Midbrain (tissue), 1 donor: ENCODE measurements around the gene SGCE.

ENCODE experiments used
- DNase-seq: peaks from one replicate; lab custom pipeline; 2025; lab: John Stamatoyannopoulos, UW

Gene SGCE

DNA sequence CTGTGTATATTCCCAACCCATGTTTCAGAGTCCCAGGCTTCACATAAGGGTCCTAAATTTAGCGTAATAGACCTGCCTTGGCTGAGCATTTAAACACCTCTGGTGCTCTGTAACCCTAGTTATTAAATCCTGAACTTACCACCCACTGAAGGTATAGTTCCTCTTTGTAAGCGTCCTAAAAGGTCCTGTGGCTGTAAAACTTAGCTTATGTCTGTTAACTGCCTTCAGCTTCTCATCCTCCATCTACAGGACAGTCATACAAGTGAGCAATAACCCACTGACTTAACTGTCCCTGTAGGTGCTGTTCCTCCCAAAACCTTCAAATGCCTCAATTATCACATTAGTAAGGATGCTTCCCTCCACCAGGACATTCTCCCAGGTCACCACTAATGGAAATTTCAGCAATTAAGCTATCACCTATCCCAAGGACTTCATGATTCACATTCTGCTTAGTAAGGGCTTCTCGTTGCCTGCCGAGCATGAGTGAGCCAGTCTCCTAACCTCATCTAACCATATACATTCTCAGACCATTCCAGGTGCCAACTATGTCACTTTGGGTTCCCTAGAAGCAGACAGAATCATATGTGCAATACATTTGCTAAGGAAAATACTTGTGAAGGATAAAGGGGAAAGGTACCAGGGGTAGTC, 90.6 kb downstream of the SGCE start:
- no peak for DNase-seq

DNA sequence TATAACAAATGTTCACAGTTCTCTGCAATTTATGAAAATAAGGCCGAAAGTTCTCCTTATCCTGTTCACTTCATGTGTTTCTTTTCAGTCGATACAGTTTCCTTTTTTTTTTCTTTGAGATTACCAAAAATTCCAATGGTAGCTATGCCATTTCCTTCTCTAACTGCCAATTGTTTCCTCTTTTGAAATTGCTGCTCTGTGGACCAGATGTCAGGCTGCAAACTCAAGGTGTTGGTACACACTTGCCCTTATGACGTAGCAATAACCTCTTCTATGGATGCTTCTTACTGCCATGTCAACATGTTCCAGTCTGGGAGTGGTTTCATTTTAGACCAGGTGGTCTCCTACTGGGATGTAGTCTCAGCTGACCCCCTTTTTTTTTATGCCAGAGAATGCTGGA, 93.4 kb downstream of the SGCE start:
- DNase-seq = no peak

DNA sequence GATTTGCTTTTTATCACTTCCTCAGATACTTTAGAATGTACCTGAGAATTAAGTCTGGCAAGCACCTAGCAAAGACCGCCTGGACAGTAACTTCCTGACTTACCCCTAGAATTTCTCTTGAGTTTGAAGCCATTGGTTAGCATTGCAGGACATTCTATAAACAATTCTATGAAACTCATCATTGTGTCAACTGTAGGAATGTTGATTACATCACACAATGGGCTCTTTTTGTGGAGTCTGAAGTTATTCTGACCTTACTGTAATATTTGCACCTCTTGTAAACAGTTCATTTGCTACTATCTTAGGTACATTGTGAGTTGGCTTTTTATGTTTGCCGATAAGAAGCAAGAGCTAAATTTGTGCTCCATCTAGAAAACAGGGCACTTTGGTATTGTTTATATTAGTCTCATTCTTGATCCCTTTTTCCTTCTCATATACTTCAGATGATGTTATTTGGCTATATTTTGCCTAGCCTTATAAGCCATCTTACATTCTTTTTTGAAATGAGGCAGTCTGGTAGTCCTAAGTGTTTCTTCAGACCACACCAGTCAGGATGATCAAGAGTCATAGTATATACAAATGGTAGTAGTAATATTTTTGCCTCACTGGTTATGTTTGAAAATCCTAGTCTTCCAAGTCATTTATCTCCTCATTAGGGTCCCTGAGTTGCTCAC, 94.0 kb downstream of the SGCE start:
- no peak for DNase-seq

DNA sequence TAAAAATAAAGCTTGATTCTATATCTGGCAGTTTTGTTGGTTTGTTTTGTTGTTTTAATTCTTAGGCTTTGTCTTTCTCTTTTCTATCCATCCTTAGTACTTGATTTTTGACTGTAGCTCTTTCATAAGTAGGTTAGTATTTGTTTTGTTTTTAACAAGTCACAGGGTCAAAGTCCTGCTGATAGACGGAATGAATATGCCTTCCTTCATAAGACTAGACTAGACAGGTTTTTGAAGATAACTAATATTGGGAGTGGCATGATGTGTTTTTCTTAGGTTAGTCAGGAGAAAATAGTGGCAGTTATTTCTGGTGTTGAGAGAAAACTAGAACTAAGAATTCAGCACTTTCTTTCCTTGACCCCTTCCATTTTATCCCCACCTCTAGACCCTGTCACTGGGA, 96.0 kb downstream of the SGCE start:
- no peak for DNase-seq

DNA sequence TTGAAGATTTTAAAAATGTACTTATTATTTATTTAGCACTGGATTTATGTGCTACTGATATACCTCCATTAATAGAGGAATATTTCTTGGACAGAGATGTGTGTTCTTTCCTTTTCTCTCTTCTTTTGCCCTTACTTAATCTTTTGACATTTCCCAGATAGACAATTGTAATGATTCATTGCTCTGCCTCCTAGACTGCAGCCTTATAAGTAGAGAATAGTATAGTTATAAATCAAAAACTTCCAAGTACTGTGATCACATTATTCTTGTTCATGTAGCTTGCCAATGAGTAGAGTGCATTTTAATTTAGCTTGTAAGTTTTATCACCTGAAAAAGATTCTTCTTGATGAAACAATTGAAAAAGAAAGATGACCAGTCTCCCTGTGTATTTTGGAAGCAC, 98.7 kb downstream of the SGCE start:
- DNase-seq = no peak

DNA sequence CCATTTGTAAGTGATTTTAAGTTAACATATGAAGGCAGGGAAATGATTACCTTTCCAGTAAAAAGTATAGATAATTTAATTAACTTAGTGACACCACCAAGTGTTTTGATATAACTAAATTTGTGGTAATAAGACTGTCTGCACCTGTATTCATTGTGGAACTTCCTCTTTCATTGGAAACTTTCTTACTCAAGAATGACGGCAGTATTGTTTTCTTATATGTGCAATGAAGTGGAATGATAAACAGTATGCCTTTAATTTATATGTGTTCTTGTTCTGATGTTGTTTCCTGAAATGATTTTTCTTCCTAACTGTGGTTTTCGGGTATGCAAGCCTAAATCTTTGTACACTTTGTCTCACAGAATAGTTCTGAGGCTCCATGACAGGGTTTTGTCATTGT, 99.9 kb downstream of the SGCE start:
- no peak for DNase-seq

DNA sequence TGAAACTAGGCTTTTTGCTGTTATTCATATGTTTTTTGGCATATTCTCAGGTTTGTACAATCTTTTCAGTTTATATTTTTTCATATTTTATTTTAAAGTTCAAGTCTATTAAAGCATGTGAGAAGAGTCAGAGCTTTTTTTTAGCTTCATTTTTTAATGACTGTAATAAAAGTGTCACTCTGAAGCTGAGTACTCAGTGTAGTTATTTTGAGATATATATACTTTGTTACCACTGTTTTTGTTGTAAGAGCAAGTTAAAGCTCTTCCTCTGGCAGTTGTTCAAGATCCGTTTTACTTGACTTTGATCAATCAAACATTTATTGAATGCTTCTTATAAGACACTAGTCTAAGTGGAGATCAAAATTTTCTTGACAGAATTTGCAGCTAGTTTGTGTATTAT, 108.8 kb downstream of the SGCE start:
- DNase-seq = no peak

DNA sequence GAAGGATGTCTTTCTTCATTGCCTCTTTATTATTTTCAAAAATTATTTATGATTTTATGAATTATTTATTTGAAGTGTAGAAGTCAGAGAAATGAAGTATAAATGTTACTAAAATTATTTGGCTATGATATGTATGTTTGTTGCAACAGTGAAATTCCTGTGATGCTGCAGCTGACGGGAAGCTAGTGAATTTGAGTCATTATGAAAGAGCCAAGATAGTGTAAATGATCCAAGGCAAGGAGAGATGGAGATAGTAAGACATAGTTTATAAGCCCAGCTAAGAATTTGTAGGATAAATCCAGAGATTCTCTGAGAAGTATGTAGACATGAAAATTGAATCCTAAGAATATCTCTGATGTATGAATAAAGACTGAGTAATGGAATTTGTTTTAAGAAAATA, 115.5 kb downstream of the SGCE start:
- DNase-seq = no peak
